Natural killer cell (primary cell): ENCODE data around the gene STK40. TPM values are rescaled to one million over a fixed set of nuclear protein-coding genes. Genes with fewer than 3 reads are reported as not detected.

ENCODE experiments used
- ATAC-seq, 3 donors: fragments of 150-1000 bp in 2 of 3; fragments of 200-7000 bp in 1 of 3; cut with Tn5 transposase; 1 replicate in 1 of 3; 2 replicates in 2 of 3; pipeline ENCODE4 v1.10.0; 2021; ENCODE audit warnings: mild to moderate bottlenecking in 2 of 3, moderate library complexity in 2 of 3
- DNase-seq, 2 donors: peaks; one replicate each; pipeline versions ENCODE4 v3.0.0 to v3.0.0-alpha.2; 2013 to 2021; ENCODE audit warnings: mixed read lengths in 1 of 2
- H3K27ac ChIP-seq: one replicate; pipeline ENCODE4 v1.5.1; 2013; ENCODE audit warnings: mild to moderate bottlenecking, low read length
- H3K27me3 ChIP-seq: one replicate; pipeline ENCODE4 v1.6.1; 2013; ENCODE audit warnings: low read length; ENCODE audit not compliant: control insufficient read depth, insufficient read depth
- H3K36me3 ChIP-seq: one replicate; pipeline ENCODE4 v1.6.1; 2013; ENCODE audit warnings: low read length; ENCODE audit not compliant: control insufficient read depth, insufficient read depth
- H3K4me1 ChIP-seq: one replicate; pipeline ENCODE4 v1.6.1; 2013; ENCODE audit warnings: low read length; ENCODE audit not compliant: control insufficient read depth, insufficient read depth
- H3K4me3 ChIP-seq: one replicate; pipeline ENCODE4 v1.5.1; 2013; ENCODE audit warnings: low read length
- H3K9me3 ChIP-seq: one replicate; pipeline ENCODE4 v1.6.1; 2013; ENCODE audit warnings: low read length; ENCODE audit not compliant: control insufficient read depth, insufficient read depth
- H3K27ac Mint-ChIP-seq, 2 donors: one replicate each; pipeline ENCODE4 v1.8.0; 2022; ENCODE audit warnings: mild to moderate bottlenecking in 2 of 2, mixed read lengths in 2 of 2, moderate library complexity in 1 of 2
- H3K27me3 Mint-ChIP-seq, 2 donors: one replicate each; pipeline ENCODE4 v1.8.0; 2022; ENCODE audit warnings: low read depth in 2 of 2, mixed read lengths in 2 of 2
- H3K36me3 Mint-ChIP-seq: one replicate; pipeline ENCODE4 v1.8.0; 2022; ENCODE audit warnings: mixed read lengths
- H3K4me1 Mint-ChIP-seq, 2 donors: one replicate each; pipeline ENCODE4 v1.8.0; 2022; ENCODE audit warnings: mixed read lengths in 2 of 2
- H3K4me3 Mint-ChIP-seq: one replicate; pipeline ENCODE4 v1.8.0; 2022; ENCODE audit warnings: mild to moderate bottlenecking, moderate library complexity, mixed read lengths
- H3K9me3 Mint-ChIP-seq, 2 donors: one replicate each; pipeline ENCODE4 v1.8.0; 2022; ENCODE audit warnings: mixed read lengths in 2 of 2
- WGBS: methylation state at CpG from one replicate; pipeline ENCODE4 v1.1.7; 2013; ENCODE audit warnings: missing lambda C conversion rate; ENCODE audit not compliant: insufficient coverage; 5-methylcytosine and 5-hydroxymethylcytosine counted together
- intact Hi-C: fragments of 100-400 bp; cut with micrococcal nuclease; formaldehyde crosslinking; loops from one replicate; pipeline ENCODE4 v1.14.2; 2022
- total RNA-seq, 4 donors: library from RNA; stranded (reverse); fragments of 120-200 nt in 1 of 4; gene quantifications; one replicate each; pipeline versions ENCODE4 v1.2.3 to v1.2.4, GENCODE V29; 2013 to 2022
- TF ChIP-seq, protein P1 (sequence below): fragments of 200-600 bp; IDR thresholded peaks from one replicate; pipeline ENCODE4 v1.8.0; 2022; ENCODE audit warnings: antibody characterized with exemption

STK40 gene
- total RNA-seq, 3 donors from 2014 or later (not counting 1 experiment from before 2014, with no cell fraction given) = 55.9 to 65.3 (median 59.8) TPM

DNA sequence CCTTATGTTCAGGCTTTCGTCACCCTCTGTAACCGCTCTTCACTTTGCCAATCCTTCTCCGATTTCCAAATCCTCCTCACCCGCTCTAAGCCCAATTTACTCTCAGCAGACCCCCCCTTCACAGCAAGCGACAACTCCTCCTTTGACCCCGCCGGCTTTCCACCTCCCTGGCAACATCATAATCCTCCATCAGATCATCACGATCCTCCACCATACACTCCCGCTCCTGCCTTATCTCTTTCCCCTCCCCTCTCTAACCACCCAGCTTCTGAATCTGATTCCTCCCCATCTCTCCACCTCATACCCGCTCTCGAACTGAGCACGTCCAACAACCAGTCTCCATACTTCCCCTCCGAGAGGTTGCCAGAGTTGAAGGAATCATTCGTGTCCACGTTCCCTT is 54.8 kb downstream of the STK40 start:
- Histone ChIP-seq H3K4me1 (no peaks in the 10 kb centered on the region), H3K27me3 (no peaks in the 10 kb centered on the region), H3K9me3 (no peaks in the 10 kb centered on the region), H3K36me3 (no peaks in the 10 kb centered on the region), H3K4me3 (no peak overlapping the region), H3K27ac (no peak overlapping the region)
- H3K36me3 Mint-ChIP-seq = no peaks in the 10 kb centered on the region
- DNase-seq = no peak
- H3K9me3 Mint-ChIP-seq = no peaks in the 10 kb centered on the region
- no peak overlapping the region for H3K4me3 Mint-ChIP-seq
- WGBS = 95% methylated on average over 15 of the region's 15 CpGs
- H3K4me1 Mint-ChIP-seq = peaks cover 0 to 8% of the 10 kb centered on the region in 2 donors
- TF ChIP-seq, protein P1, sequence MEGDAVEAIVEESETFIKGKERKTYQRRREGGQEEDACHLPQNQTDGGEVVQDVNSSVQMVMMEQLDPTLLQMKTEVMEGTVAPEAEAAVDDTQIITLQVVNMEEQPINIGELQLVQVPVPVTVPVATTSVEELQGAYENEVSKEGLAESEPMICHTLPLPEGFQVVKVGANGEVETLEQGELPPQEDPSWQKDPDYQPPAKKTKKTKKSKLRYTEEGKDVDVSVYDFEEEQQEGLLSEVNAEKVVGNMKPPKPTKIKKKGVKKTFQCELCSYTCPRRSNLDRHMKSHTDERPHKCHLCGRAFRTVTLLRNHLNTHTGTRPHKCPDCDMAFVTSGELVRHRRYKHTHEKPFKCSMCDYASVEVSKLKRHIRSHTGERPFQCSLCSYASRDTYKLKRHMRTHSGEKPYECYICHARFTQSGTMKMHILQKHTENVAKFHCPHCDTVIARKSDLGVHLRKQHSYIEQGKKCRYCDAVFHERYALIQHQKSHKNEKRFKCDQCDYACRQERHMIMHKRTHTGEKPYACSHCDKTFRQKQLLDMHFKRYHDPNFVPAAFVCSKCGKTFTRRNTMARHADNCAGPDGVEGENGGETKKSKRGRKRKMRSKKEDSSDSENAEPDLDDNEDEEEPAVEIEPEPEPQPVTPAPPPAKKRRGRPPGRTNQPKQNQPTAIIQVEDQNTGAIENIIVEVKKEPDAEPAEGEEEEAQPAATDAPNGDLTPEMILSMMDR = no peak
- H3K27ac Mint-ChIP-seq = no peak overlapping the region
- ATAC-seq = no peak
- intact Hi-C loops = no loop called here
- H3K27me3 Mint-ChIP-seq = peaks cover 0 to 7% of the 10 kb centered on the region in 2 donors

DNA sequence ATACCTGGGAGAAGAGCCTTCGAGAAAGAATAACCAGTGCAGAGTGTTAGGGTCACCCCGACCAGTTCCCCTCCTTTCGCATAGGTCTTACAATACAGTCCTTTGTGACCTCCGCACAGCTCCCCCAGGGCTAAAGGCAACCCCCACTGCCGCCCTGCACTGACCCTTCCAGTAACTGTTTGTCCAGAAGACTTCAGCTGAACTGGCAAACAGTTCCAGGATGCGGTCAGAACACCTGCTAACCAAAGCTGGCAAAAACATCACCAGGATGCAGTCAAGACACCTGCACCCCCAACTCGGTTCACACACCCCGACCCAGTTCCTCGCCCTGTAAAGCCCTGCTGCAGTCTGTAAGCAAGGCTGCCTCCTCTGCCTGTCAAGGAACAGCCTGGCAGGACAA is 55.9 kb downstream of the STK40 start:
- no peaks in the 10 kb centered on the region for H3K36me3 Mint-ChIP-seq
- ATAC-seq = no peak
- peaks cover under 1 to 8% of the 10 kb centered on the region in 2 donors for H3K4me1 Mint-ChIP-seq
- H3K4me3 ChIP-seq = no peak overlapping the region
- H3K27me3 ChIP-seq = no peaks in the 10 kb centered on the region
- intact Hi-C loops = no loop called here
- WGBS = 84% methylated on average over 9 of the region's 9 CpGs
- H3K4me3 Mint-ChIP-seq = no peak overlapping the region
- no peak overlapping the region for H3K27ac Mint-ChIP-seq
- H3K36me3 ChIP-seq = no peaks in the 10 kb centered on the region
- H3K27me3 Mint-ChIP-seq = peaks cover 0 to 7% of the 10 kb centered on the region in 2 donors
- H3K9me3 ChIP-seq = no peaks in the 10 kb centered on the region
- H3K27ac ChIP-seq = no peak overlapping the region
- TF ChIP-seq, protein P1 = no peak
- H3K4me1 ChIP-seq = no peaks in the 10 kb centered on the region
- H3K9me3 Mint-ChIP-seq = no peaks in the 10 kb centered on the region
- DNase-seq = no peak

DNA sequence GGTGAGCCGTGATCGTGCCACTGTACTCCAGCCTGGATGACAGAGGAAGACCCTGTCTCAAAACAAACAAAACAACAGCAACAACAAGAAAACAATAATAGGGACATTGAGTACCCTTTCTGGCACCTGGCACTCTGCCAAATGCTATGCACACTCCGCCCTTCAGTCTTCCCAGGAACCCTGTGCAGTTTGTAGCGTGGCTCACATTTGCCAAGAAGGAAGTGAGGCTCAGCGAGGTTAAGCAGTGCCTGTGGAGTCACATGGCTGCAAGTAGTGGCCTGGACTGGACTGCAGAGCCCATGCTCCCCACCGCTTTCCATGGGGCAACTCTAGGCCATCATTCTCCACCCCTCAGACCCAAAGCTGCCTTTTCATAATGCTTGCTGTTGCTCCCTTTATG is 57.0 kb downstream of the STK40 start:
- peaks cover 0 to 7% of the 10 kb centered on the region in 2 donors for H3K27me3 Mint-ChIP-seq
- WGBS = 82% methylated on average over 6 of the region's 6 CpGs
- H3K36me3 Mint-ChIP-seq = no peaks in the 10 kb centered on the region
- Histone ChIP-seq H3K27me3 (no peaks in the 10 kb centered on the region), H3K4me3 (no peak overlapping the region), H3K27ac (no peak overlapping the region), H3K36me3 (no peaks in the 10 kb centered on the region), H3K4me1 (peaks cover 10% of the 10 kb centered on the region), H3K9me3 (no peaks in the 10 kb centered on the region)
- no peaks in the 10 kb centered on the region for H3K9me3 Mint-ChIP-seq
- intact Hi-C loops = no loop called here
- TF ChIP-seq, protein P1 = no peak
- no peak overlapping the region for H3K27ac Mint-ChIP-seq
- peaks cover 6 to 19% of the 10 kb centered on the region in 2 donors for H3K4me1 Mint-ChIP-seq
- no peak overlapping the region for H3K4me3 Mint-ChIP-seq
- DNase-seq (no peak), ATAC-seq (no peak)

DNA sequence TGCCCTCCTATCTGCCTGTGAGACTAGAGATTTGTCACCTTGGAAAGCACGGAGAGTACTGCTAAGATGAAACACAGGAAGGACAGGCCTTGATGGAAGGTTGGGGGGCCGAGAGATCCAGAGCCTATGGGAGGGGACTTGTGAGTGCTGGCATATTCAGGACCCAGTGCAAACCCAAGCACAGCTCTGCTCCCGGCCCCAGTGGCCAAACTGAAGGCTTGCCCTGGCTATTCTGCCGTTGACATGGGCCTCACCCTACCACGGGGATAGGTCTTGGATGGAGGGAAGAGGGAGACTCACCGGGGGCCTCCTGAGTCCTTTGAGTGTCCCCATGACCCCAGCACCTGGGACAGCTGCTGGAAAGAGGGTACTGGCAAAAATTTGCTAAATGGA is 57.6 kb downstream of the STK40 start:
- WGBS = 81% methylated on average over 6 of the region's 6 CpGs

More for the DNA sequence above, 57.6 kb downstream of the STK40 start:
- Histone ChIP-seq H3K4me1 (peaks cover 12% of the 10 kb centered on the region), H3K27ac (no peak overlapping the region), H3K9me3 (no peaks in the 10 kb centered on the region), H3K36me3 (no peaks in the 10 kb centered on the region), H3K27me3 (no peaks in the 10 kb centered on the region), H3K4me3 (no peak overlapping the region)
- peaks cover 6 to 20% of the 10 kb centered on the region in 2 donors for H3K4me1 Mint-ChIP-seq
- H3K27me3 Mint-ChIP-seq = peaks cover 0 to 7% of the 10 kb centered on the region in 2 donors
- H3K27ac Mint-ChIP-seq = no peak overlapping the region
- ATAC-seq = no peak
- DNase-seq = no peak
- TF ChIP-seq, protein P1 = no peak
- intact Hi-C loops = no loop called here
- H3K4me3 Mint-ChIP-seq = no peak overlapping the region
- H3K36me3 Mint-ChIP-seq = no peaks in the 10 kb centered on the region
- H3K9me3 Mint-ChIP-seq = no peaks in the 10 kb centered on the region
